ENCODE data around the gene GADD45G. TPM values are rescaled to one million over a fixed set of nuclear protein-coding genes. Genes with fewer than 3 reads are reported as not detected.

The GADD45G gene
- polyA plus RNA-seq, 1 of the 3 experiments (the other 2 are of a cell fraction), result 1.3 TPM

DNA sequence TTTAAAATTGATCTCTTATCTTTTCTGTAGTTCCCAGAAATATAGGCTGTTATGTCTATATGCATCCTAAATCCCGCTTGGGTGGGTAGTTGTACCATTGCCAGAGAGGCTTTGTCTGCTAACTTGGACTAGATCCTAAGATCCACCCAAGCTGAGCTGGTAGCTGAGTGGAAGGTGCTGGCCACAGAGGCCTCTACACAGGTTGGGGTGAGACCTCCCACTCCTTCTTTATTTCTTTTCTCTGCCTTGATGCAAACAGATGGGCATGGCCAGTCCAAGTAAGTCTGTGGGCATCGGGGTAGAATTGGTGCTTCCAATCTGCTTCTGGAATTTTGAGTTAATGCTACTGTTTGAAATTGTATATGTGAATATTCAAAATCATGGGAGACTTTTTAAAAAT lies 14.4 kb upstream of the GADD45G start:
- H3K36me3 ChIP-seq (replicated peaks in 1 of 2; ENCODE audit: control insufficient read depth in 1 of 2, insufficient read depth in 2 of 2, low read length in 1 of 2), result no peaks in the 10 kb centered on the region
- H3K9me2 ChIP-seq, result no peaks in the 10 kb centered on the region
- peaks cover 6% of the 10 kb centered on the region; the same call in 1 of the 2 replicates for H3K27me3 ChIP-seq (ENCODE audit: insufficient read depth)
- no peaks in the 10 kb centered on the region for H3K79me2 ChIP-seq (ENCODE audit: insufficient read depth)
- ChIA-PET POLR2A (no interaction called here), CTCF (interaction anchor here (1.0 to 17.1 kb wide), 3 partner anchors 8 to 513 kb away, joined by 3 to 604 read pairs (median 14); no protein-coding TSS in a partner anchor)
- WGBS (ENCODE audit: low lambda C conversion rate), result 37% methylated on average over 2 of the region's 2 CpGs
- DNase-seq, result no peak
- no peak overlapping the region for H3K9ac ChIP-seq
- no peaks in the 10 kb centered on the region for H4K20me1 ChIP-seq (ENCODE audit: insufficient read depth)
- no peak overlapping the region for H3K4me2 ChIP-seq
- H3F3A ChIP-seq (replicated peaks; ENCODE audit: insufficient read depth), result no peaks in the 10 kb centered on the region
- H3K27ac ChIP-seq (ENCODE audit: low read depth in 2 of 2, low read length in 1 of 2), result no peak overlapping the region
- TF ChIP-seq FOXJ3 (CRISPR knock-in tag; IDR thresholded peaks at IDR 0.05) (no peak), JUND (IDR thresholded peaks at IDR 0.05) (no peak), YY1 (IDR thresholded peaks at IDR 0.05; ENCODE audit: low read depth) (no peak), TAF1 (IDR thresholded peaks at IDR 0.05; ENCODE audit: borderline replicate concordance, low read depth, low read length) (no peak)
- no peaks in the 10 kb centered on the region for H3K4me1 ChIP-seq (ENCODE audit: control insufficient read depth in 1 of 2, insufficient read depth in 2 of 2, low read depth in 1 of 2, low read length in 1 of 2)
- no peaks in the 10 kb centered on the region for H3K9me3 ChIP-seq
- H3K4me3 ChIP-seq (ENCODE audit: low read depth in 2 of 2, low read length in 1 of 2), result no peak overlapping the region
- H2AFZ ChIP-seq (ENCODE audit: low read depth), result no peak overlapping the region

DNA sequence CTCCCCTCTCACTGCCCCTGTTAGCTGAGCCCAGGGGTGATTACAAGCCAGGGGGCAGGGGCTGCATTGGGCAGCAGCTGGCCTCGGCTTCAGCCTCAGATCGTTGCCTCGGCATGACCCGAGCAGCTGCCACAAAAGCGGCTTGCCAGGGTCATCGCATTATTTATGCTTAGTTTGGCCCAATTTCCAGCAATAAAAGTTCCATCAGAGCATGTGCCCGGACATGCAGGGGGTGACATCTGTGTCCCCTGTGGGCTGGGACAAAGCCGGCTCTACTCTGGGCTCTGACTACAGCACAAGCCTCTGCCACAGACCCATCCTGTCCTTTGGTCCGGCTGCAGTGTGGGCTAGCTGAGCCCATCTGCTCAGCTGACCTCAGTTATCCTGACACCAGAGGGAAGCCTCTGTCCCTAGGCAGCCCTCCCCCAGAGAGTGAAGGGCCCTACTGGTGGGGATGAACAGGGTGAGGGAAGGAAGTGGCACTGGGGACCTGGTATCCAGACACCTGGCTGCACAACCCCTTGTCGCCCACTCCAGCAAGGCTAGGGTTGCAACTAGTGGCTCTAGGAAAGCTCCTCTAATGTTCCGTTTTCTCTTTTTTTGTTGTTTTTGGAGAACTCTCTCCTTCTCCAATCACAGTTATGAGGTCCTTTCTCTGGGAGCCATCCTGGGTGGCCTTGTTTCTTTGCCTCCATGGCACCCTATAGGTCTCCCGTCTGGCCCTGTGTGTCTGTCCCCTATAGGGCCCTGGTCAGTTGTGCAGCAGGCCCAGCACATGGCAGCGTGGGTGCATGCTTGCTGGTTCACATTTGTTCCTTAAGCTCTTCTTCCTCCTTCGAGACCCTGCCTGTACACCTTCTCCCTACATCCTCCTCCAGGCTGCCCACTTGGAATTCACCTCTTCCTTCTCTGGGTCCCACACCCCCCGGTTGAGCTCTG lies 13.3 kb upstream of the GADD45G start:
- no peaks in the 10 kb centered on the region for H3K9me2 ChIP-seq
- H3K9ac ChIP-seq, result no peak overlapping the region
- POLR2A ChIA-PET, result no interaction called here
- no peaks in the 10 kb centered on the region for H3K4me1 ChIP-seq (ENCODE audit: control insufficient read depth in 1 of 2, insufficient read depth in 2 of 2, low read depth in 1 of 2, low read length in 1 of 2)
- no peak overlapping the region for H3K4me2 ChIP-seq
- no peaks in the 10 kb centered on the region for H3F3A ChIP-seq (replicated peaks; ENCODE audit: insufficient read depth)
- H3K27me3 ChIP-seq (ENCODE audit: insufficient read depth), result peaks cover 11% of the 10 kb centered on the region; the same call in 1 of the 2 replicates
- H2AFZ ChIP-seq (ENCODE audit: low read depth), result no peak overlapping the region
- H3K4me3 ChIP-seq (ENCODE audit: low read depth in 2 of 2, low read length in 1 of 2), result no peak overlapping the region
- no peak for DNase-seq
- no peaks in the 10 kb centered on the region for H3K79me2 ChIP-seq (ENCODE audit: insufficient read depth)
- TF ChIP-seq NRF1 (IDR thresholded peaks at IDR 0.05; ENCODE audit: low read depth, low read length) (no peak), MXI1 (IDR thresholded peaks at IDR 0.05; ENCODE audit: low read depth, low read length) (no peak), RAD21 (IDR thresholded peaks at IDR 0.05; ENCODE audit: low read length) (no peak), FOXJ3 (CRISPR knock-in tag; IDR thresholded peaks at IDR 0.05) (no peak), JUND (IDR thresholded peaks at IDR 0.05) (no peak), SIN3A (IDR thresholded peaks at IDR 0.05; ENCODE audit: borderline replicate concordance, low read depth, low read length) (no peak)
- no peaks in the 10 kb centered on the region for H3K36me3 ChIP-seq (replicated peaks in 1 of 2; ENCODE audit: control insufficient read depth in 1 of 2, insufficient read depth in 2 of 2, low read length in 1 of 2)
- no peaks in the 10 kb centered on the region for H3K9me3 ChIP-seq
- CTCF ChIA-PET, result interaction anchor here (4.3 to 17.1 kb wide), 4 partner anchors 9 to 512 kb away, joined by 14 to 604 read pairs (median 28); no protein-coding TSS in a partner anchor
- no peak overlapping the region for H3K27ac ChIP-seq (ENCODE audit: low read depth in 2 of 2, low read length in 1 of 2)
- WGBS (ENCODE audit: low lambda C conversion rate), result 48% methylated on average over 10 of the region's 15 CpGs
- no peaks in the 10 kb centered on the region for H4K20me1 ChIP-seq (ENCODE audit: insufficient read depth)

- H3K79me2 ChIP-seq (ENCODE audit: insufficient read depth), result no peaks in the 10 kb centered on the region
- ChIA-PET POLR2A (no interaction called here), CTCF (interaction anchor here (1.4 to 17.1 kb wide), 6 partner anchors 9 to 511 kb away, joined by 3 to 604 read pairs (median 19); no protein-coding TSS in a partner anchor)
- H3K9me2 ChIP-seq, result no peaks in the 10 kb centered on the region
- TF ChIP-seq RCOR1 (IDR thresholded peaks at IDR 0.05; ENCODE audit: low read length) (no peak), JUND (IDR thresholded peaks at IDR 0.05) (no peak), ELF1 (IDR thresholded peaks at IDR 0.05) (no peak), FOXM1 (IDR thresholded peaks at IDR 0.05; ENCODE audit: low read depth) (no peak)
- H4K20me1 ChIP-seq (ENCODE audit: insufficient read depth), result no peaks in the 10 kb centered on the region
- H3K36me3 ChIP-seq (replicated peaks in 1 of 2; ENCODE audit: control insufficient read depth in 1 of 2, insufficient read depth in 2 of 2, low read length in 1 of 2), result no peaks in the 10 kb centered on the region
- H3F3A ChIP-seq (replicated peaks; ENCODE audit: insufficient read depth), result no peaks in the 10 kb centered on the region
- H2AFZ ChIP-seq (ENCODE audit: low read depth), result no peak overlapping the region
- no peak overlapping the region for H3K4me3 ChIP-seq (ENCODE audit: low read depth in 2 of 2, low read length in 1 of 2)
- no peaks in the 10 kb centered on the region for H3K4me1 ChIP-seq (ENCODE audit: control insufficient read depth in 1 of 2, insufficient read depth in 2 of 2, low read depth in 1 of 2, low read length in 1 of 2)
- WGBS (ENCODE audit: low lambda C conversion rate), result 42% methylated on average over 12 of the region's 12 CpGs
- DNase-seq, result no peak
- H3K27ac ChIP-seq (ENCODE audit: low read depth in 2 of 2, low read length in 1 of 2), result no peak overlapping the region
- no peaks in the 10 kb centered on the region for H3K9me3 ChIP-seq
- H3K27me3 ChIP-seq (ENCODE audit: insufficient read depth), result peaks cover 11% of the 10 kb centered on the region; the same call in 1 of the 2 replicates
- H3K9ac ChIP-seq, result no peak overlapping the region
- no peak overlapping the region for H3K4me2 ChIP-seq
These were observed 12.5 kb upstream of the GADD45G start for GRCh38 chr9:89592213-89592815.
